Measurements from ENCODE around the gene UNC5C.

DNA sequence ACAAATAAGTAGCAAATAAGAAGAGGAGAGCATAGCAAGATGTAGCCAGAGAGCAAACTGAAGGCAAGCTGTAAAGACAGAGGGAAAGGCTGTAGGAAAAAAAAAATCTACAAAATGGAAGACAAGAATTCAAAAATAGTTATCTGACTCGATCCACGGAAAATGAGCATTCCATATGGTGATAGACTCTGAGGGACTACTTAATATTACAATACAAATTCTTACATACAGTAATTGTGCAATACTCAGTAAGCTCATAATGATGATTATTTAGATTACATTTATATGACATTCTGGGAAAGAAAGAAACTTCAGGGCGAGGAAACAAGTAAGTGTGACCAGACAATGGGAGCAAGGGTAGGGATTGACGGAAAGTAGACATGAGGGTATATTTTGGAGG is 102.6 kb downstream of the UNC5C start:
- no peak for TF ChIP-seq ZNF274 (IDR thresholded peaks at IDR 0.05; ENCODE audit: insufficient read depth, insufficient read length)
- TF ChIP-seq, protein P1, sequence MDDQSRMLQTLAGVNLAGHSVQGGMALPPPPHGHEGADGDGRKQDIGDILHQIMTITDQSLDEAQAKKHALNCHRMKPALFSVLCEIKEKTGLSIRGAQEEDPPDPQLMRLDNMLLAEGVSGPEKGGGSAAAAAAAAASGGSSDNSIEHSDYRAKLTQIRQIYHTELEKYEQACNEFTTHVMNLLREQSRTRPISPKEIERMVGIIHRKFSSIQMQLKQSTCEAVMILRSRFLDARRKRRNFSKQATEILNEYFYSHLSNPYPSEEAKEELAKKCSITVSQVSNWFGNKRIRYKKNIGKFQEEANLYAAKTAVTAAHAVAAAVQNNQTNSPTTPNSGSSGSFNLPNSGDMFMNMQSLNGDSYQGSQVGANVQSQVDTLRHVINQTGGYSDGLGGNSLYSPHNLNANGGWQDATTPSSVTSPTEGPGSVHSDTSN (IDR thresholded peaks at IDR 0.05; ENCODE audit: insufficient replicate concordance, low read depth, low read length): no peak
- TF ChIP-seq KDM1A (IDR thresholded peaks at IDR 0.05; ENCODE audit: borderline replicate concordance): no peak
- TF ChIP-seq CHD2 (IDR thresholded peaks at IDR 0.05; ENCODE audit: borderline replicate concordance, low read depth, low read length): no peak
- TF ChIP-seq, protein P2, sequence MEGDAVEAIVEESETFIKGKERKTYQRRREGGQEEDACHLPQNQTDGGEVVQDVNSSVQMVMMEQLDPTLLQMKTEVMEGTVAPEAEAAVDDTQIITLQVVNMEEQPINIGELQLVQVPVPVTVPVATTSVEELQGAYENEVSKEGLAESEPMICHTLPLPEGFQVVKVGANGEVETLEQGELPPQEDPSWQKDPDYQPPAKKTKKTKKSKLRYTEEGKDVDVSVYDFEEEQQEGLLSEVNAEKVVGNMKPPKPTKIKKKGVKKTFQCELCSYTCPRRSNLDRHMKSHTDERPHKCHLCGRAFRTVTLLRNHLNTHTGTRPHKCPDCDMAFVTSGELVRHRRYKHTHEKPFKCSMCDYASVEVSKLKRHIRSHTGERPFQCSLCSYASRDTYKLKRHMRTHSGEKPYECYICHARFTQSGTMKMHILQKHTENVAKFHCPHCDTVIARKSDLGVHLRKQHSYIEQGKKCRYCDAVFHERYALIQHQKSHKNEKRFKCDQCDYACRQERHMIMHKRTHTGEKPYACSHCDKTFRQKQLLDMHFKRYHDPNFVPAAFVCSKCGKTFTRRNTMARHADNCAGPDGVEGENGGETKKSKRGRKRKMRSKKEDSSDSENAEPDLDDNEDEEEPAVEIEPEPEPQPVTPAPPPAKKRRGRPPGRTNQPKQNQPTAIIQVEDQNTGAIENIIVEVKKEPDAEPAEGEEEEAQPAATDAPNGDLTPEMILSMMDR (IDR thresholded peaks at IDR 0.05 in 2 of 3, conservative IDR thresholded peaks at IDR 0.05 in 1 of 3; ENCODE audit: control insufficient read depth in 2 of 3, extremely low read depth in 1 of 3, insufficient read depth in 1 of 3, low read depth in 3 of 3, low read length in 3 of 3): no peak
- TF ChIP-seq MYC (IDR thresholded peaks at IDR 0.05; ENCODE audit: insufficient read depth, insufficient read length, insufficient replicate concordance, low read length, severe bottlenecking): no peak
- TF ChIP-seq CREM (IDR thresholded peaks at IDR 0.05; ENCODE audit: low read depth): no peak
- TF ChIP-seq MXI1 (IDR thresholded peaks at IDR 0.05; ENCODE audit: low read depth, low read length): no peak
- TF ChIP-seq POLR2A (IDR thresholded peaks at IDR 0.05; ENCODE audit: low read depth, low read length): no peak
- TF ChIP-seq, protein P3, sequence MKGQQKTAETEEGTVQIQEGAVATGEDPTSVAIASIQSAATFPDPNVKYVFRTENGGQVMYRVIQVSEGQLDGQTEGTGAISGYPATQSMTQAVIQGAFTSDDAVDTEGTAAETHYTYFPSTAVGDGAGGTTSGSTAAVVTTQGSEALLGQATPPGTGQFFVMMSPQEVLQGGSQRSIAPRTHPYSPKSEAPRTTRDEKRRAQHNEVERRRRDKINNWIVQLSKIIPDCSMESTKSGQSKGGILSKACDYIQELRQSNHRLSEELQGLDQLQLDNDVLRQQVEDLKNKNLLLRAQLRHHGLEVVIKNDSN (IDR thresholded peaks at IDR 0.05; ENCODE audit: borderline replicate concordance, extremely low read length, insufficient read depth, low read depth, low read length): no peak
- TF ChIP-seq, protein P4, sequence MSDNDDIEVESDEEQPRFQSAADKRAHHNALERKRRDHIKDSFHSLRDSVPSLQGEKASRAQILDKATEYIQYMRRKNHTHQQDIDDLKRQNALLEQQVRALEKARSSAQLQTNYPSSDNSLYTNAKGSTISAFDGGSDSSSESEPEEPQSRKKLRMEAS (IDR thresholded peaks at IDR 0.05; ENCODE audit: low read depth, low read length): no peak
- no peak for TF ChIP-seq POLR2AphosphoS5 (IDR thresholded peaks at IDR 0.05; ENCODE audit: low read length)

Measured in GM12878 (cell line).